ENCODE data around the gene GYPB.
"Not testable (repeated sequence)": the region's sequence is repeated elsewhere in the genome, so short reads cannot be mapped to it uniquely, and the experiment has no call there.

DNA sequence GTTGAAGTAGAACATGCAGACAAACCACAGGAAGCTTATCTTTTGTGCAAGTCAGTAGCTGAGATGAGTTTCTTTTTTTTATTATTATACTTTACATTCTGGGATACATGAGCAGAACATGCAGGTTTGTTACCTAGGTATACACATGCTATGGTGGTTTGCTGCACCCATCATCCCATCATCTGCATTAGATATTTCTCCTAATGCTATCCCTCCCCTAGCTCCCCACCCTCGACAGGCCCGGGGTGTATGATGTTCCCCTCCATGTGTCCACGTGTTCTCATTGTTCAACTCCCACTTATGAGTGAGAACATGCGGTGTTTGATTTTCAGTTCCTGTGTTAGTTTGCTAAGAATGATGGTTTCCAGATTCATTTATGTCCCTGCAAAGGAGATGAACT, 11.5 kb upstream of the GYPB start:
- TF ChIP-seq, protein P1, sequence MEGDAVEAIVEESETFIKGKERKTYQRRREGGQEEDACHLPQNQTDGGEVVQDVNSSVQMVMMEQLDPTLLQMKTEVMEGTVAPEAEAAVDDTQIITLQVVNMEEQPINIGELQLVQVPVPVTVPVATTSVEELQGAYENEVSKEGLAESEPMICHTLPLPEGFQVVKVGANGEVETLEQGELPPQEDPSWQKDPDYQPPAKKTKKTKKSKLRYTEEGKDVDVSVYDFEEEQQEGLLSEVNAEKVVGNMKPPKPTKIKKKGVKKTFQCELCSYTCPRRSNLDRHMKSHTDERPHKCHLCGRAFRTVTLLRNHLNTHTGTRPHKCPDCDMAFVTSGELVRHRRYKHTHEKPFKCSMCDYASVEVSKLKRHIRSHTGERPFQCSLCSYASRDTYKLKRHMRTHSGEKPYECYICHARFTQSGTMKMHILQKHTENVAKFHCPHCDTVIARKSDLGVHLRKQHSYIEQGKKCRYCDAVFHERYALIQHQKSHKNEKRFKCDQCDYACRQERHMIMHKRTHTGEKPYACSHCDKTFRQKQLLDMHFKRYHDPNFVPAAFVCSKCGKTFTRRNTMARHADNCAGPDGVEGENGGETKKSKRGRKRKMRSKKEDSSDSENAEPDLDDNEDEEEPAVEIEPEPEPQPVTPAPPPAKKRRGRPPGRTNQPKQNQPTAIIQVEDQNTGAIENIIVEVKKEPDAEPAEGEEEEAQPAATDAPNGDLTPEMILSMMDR (IDR thresholded peaks at IDR 0.05; ENCODE audit: insufficient read depth, low read length): not testable (repeated sequence)
- TF ChIP-seq POLR2AphosphoS5 (IDR thresholded peaks at IDR 0.05; ENCODE audit: low read depth); SPI1 (IDR thresholded peaks at IDR 0.05; ENCODE audit: borderline replicate concordance, low read depth): not testable (repeated sequence)
- TF ChIP-seq, protein P2, sequence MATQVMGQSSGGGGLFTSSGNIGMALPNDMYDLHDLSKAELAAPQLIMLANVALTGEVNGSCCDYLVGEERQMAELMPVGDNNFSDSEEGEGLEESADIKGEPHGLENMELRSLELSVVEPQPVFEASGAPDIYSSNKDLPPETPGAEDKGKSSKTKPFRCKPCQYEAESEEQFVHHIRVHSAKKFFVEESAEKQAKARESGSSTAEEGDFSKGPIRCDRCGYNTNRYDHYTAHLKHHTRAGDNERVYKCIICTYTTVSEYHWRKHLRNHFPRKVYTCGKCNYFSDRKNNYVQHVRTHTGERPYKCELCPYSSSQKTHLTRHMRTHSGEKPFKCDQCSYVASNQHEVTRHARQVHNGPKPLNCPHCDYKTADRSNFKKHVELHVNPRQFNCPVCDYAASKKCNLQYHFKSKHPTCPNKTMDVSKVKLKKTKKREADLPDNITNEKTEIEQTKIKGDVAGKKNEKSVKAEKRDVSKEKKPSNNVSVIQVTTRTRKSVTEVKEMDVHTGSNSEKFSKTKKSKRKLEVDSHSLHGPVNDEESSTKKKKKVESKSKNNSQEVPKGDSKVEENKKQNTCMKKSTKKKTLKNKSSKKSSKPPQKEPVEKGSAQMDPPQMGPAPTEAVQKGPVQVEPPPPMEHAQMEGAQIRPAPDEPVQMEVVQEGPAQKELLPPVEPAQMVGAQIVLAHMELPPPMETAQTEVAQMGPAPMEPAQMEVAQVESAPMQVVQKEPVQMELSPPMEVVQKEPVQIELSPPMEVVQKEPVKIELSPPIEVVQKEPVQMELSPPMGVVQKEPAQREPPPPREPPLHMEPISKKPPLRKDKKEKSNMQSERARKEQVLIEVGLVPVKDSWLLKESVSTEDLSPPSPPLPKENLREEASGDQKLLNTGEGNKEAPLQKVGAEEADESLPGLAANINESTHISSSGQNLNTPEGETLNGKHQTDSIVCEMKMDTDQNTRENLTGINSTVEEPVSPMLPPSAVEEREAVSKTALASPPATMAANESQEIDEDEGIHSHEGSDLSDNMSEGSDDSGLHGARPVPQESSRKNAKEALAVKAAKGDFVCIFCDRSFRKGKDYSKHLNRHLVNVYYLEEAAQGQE (IDR thresholded peaks at IDR 0.05; ENCODE audit: insufficient replicate concordance, low read depth): not testable (repeated sequence)

Data from HL-60 (cell line).